H1 (cell line): ENCODE results near the gene SCO2. TPM values are rescaled to one million over a fixed set of nuclear protein-coding genes. Genes with fewer than 3 reads are reported as not detected.

Source experiments
- ASH2L ChIP-seq: fragments of 200-600, 300-600 bp; sonication (generic); IDR thresholded peaks from one replicate; pipeline ENCODE4 v1.7.1; 2017; ENCODE audit warnings: low read length
- CHD2 ChIP-seq: IDR thresholded peaks from 2 replicates; pipeline ENCODE4 v1.6.1; 2012; ENCODE audit warnings: low read length, improper control_type of control experiment
- CHD7 ChIP-seq: fragments of 300-600 bp; sonication (generic); IDR thresholded peaks from 2 replicates; pipeline ENCODE4 v1.7.1; 2012; ENCODE audit warnings: low read length, moderate library complexity, mild to moderate bottlenecking, inconsistent platforms; ENCODE audit not compliant: insufficient replicate concordance
- CTBP2 ChIP-seq: IDR thresholded peaks from 2 replicates; pipeline ENCODE4 v1.7.0; 2011; ENCODE audit warnings: borderline replicate concordance, mild to moderate bottlenecking, moderate library complexity, mixed read lengths, low read length; ENCODE audit not compliant: insufficient read depth, insufficient read length
- CTCF ChIP-seq, 3 experiments: IDR thresholded peaks; 1 replicate in 2 of 3; 2 replicates in 1 of 3; pipeline versions ENCODE4 v1.5.1 to v1.6.1; 2011; ENCODE audit warnings: low read length in 3 of 3, mild to moderate bottlenecking in 3 of 3, inconsistent platforms in 2 of 3, low read depth in 1 of 3, moderate library complexity in 1 of 3; ENCODE audit not compliant: insufficient read depth in 1 of 3; ENCODE audit errors: control extremely low read depth in 1 of 3
- JUN ChIP-seq: IDR thresholded peaks from 2 replicates; pipeline ENCODE4 v1.6.1; 2011; ENCODE audit warnings: low read depth, mild to moderate bottlenecking, improper control_type of control experiment, low read length
- KDM4A ChIP-seq: IDR thresholded peaks from one replicate; pipeline ENCODE4 v1.7.1; 2012; ENCODE audit warnings: low read depth, mild to moderate bottlenecking, moderate library complexity, low read length, inconsistent platforms; ENCODE audit not compliant: severe bottlenecking
- NRF1 ChIP-seq: IDR thresholded peaks from 2 replicates; pipeline ENCODE4 v1.6.1; 2011; ENCODE audit warnings: mild to moderate bottlenecking, low read depth, low read length, improper control_type of control experiment
- SP1 ChIP-seq: IDR thresholded peaks from 2 replicates; pipeline ENCODE4 v1.6.1; 2011; ENCODE audit warnings: low read depth, low read length
- SP4 ChIP-seq: IDR thresholded peaks from 2 replicates; pipeline ENCODE4 v1.6.1; 2012; ENCODE audit warnings: low read length, inconsistent platforms
- TBP ChIP-seq: IDR thresholded peaks from 2 replicates; pipeline ENCODE4 v1.6.1; 2011; ENCODE audit warnings: low read depth, low read length, improper control_type of control experiment
- polyA plus RNA-seq, 7 experiments: library from polyadenylated mRNA; depleted of rRNA in 3 of 7; stranded (reverse) in 5 of 7; unstranded in 2 of 7; fragments of >200 nt in 5 of 7; fragments of 200-250 nt in 2 of 7; gene quantifications; 1 replicate in 5 of 7; 2 replicates in 1 of 7; 4 replicates in 1 of 7; pipeline versions ENCODE4 v1.2.1 to v1.2.3, GENCODE V29; 2011 to 2013; ENCODE audit warnings: missing spikeins in 2 of 7, mixed read lengths in 2 of 7
- total RNA-seq: library from RNA; stranded (reverse); fragmentation: NEBNext Ultra II Directional; extraction: Animal tissue kit (Norgen Biotek cat#: 25700); gene quantifications from 2 replicates; pipeline ENCODE4 v1.2.1, GENCODE V29; 2021

The SCO2 gene
- total and polyA plus RNA-seq, 2 of the 8 experiments (the other 6 are each of a cell fraction or from before 2014, with no cell fraction given) = 2.0 TPM; not detected in 1

- TF ChIP-seq CHD7 (no peak), JUN (no peak), CHD2 (no peak), ASH2L (peak; percentile 18), CTCF (IDR thresholded peaks at IDR 0.05; ENCODE audit: control extremely low read depth in 1 of 3, insufficient read depth in 1 of 3, low read depth in 1 of 3, low read length in 3 of 3) (peak in 1 of 3 experiments; percentile 61; a peak in 1 of 4 replicates), NRF1 (no peak), KDM4A (peak; percentile 50), SP1 (no peak), TBP (no peak), CTBP2 (no peak), SP4 (no peak)
Measured at GRCh38 chr22:50525858-50526107, 385 bp upstream of the SCO2 start (continued).
